AG08396 (cell line): ENCODE measurements around the gene LRRC8C.
"Not testable (repeated sequence)": the region's sequence is repeated elsewhere in the genome, so short reads cannot be mapped to it uniquely, and the experiment has no call there.

Experiments used
- DNase-seq: peaks from one replicate; pipeline ENCODE4 v3.0.0; 2012; ENCODE audit warnings: low spot score, mixed read lengths

The LRRC8C gene

GRCh38 chr1:89632657-89633247 is at the start of gene LRRC8C:
Gene LRRC8C, plus strand, starts transcription at chr1:89633120. Its CDS starts 53,354 bp downstream, at chr1:89686474.
- DNase-seq = peak; percentile 94

- DNase-seq = no peak
Measured at GRCh38 chr1:89584211-89584610, 48.7 kb upstream of the LRRC8C start.

GRCh38 chr1:89584781-89585180 is 48.1 kb upstream of the LRRC8C start:
- DNase-seq = no peak

- no peak for DNase-seq
Measured at GRCh38 chr1:89587729-89588161, 45.2 kb upstream of the LRRC8C start.

GRCh38 chr1:89588480-89588879 is 44.4 kb upstream of the LRRC8C start:
- DNase-seq = no peak

- DNase-seq = no peak
Measured at GRCh38 chr1:89589515-89589914, 43.4 kb upstream of the LRRC8C start.

- no peak for DNase-seq
Measured at GRCh38 chr1:89590341-89591080, 42.4 kb upstream of the LRRC8C start.

GRCh38 chr1:89592861-89593302 is 40.0 kb upstream of the LRRC8C start:
- not testable (repeated sequence) for DNase-seq

GRCh38 chr1:89594096-89594740 is 38.7 kb upstream of the LRRC8C start:
- DNase-seq = no peak

GRCh38 chr1:89596698-89597097 is 36.2 kb upstream of the LRRC8C start:
- no peak for DNase-seq

GRCh38 chr1:89598450-89599331 is 34.2 kb upstream of the LRRC8C start:
- peak; percentile 36 for DNase-seq

GRCh38 chr1:89599332-89599630 is 33.6 kb upstream of the LRRC8C start:
- no peak for DNase-seq

- DNase-seq = no peak
Measured at GRCh38 chr1:89600451-89601224, 32.3 kb upstream of the LRRC8C start.

- no peak for DNase-seq
Measured at GRCh38 chr1:89602871-89603404, 30.0 kb upstream of the LRRC8C start.

GRCh38 chr1:89603651-89604413 is 29.1 kb upstream of the LRRC8C start:
- peak; percentile 39 for DNase-seq

- peak; percentile 5 for DNase-seq
Measured at GRCh38 chr1:89604414-89604735, 28.5 kb upstream of the LRRC8C start.

GRCh38 chr1:89605692-89606091 is 27.2 kb upstream of the LRRC8C start:
- DNase-seq = peak; percentile 33

- DNase-seq = no peak
Measured at GRCh38 chr1:89606227-89606980, 26.5 kb upstream of the LRRC8C start.

GRCh38 chr1:89607156-89607555 is 25.8 kb upstream of the LRRC8C start:
- DNase-seq = no peak
